IMR-90 (cell line): Measurements from ENCODE around the gene DHX34. TPM values are rescaled to one million over a fixed set of nuclear protein-coding genes. Genes with fewer than 3 reads are reported as not detected.

ENCODE experiments used
- CEBPB ChIP-seq: IDR thresholded peaks from 2 replicates; pipeline ENCODE4 v1.6.1; 2012; ENCODE audit warnings: low read depth, low read length, improper control_type of control experiment
- CHD1 ChIP-seq: IDR thresholded peaks from 2 replicates; pipeline ENCODE4 v1.6.1; 2012; ENCODE audit warnings: low read depth, low read length, improper control_type of control experiment
- FOS ChIP-seq: fragments of 150-350 bp; IDR thresholded peaks from 2 replicates; pipeline ENCODE4 v1.6.1; 2016; ENCODE audit warnings: low read depth, low read length
- MAZ ChIP-seq: IDR thresholded peaks from 2 replicates; pipeline ENCODE4 v1.6.1; 2012; ENCODE audit warnings: low read depth, mild to moderate bottlenecking, low read length, improper control_type of control experiment, moderate library complexity, borderline replicate concordance
- POLR2A ChIP-seq: IDR thresholded peaks from 2 replicates; pipeline ENCODE4 v1.6.1; 2012; ENCODE audit warnings: mild to moderate bottlenecking, low read depth, low read length
- USF2 ChIP-seq: fragments of 150-350 bp; IDR thresholded peaks from 2 replicates; pipeline ENCODE4 v1.6.1; 2017; ENCODE audit warnings: mild to moderate bottlenecking, antibody characterized with exemption, low read length, low read depth
- polyA plus RNA-seq, 3 experiments: library from polyadenylated mRNA; depleted of rRNA; stranded (reverse); fragments of >200 nt; gene quantifications; 2 replicates each; pipeline ENCODE4 v1.2.3, GENCODE V29; 2012; ENCODE audit warnings: low replicate concordance in 1 of 3
- total RNA-seq: library from RNA; depleted of rRNA; stranded (reverse); fragments of >200 nt; gene quantifications from 2 replicates; pipeline ENCODE4 v1.2.3, GENCODE V29; 2012

DHX34 gene
- total and polyA plus RNA-seq, 2 of the 4 experiments (the other 2 are of a cell fraction): 4.5 to 13.7 TPM

DNA sequence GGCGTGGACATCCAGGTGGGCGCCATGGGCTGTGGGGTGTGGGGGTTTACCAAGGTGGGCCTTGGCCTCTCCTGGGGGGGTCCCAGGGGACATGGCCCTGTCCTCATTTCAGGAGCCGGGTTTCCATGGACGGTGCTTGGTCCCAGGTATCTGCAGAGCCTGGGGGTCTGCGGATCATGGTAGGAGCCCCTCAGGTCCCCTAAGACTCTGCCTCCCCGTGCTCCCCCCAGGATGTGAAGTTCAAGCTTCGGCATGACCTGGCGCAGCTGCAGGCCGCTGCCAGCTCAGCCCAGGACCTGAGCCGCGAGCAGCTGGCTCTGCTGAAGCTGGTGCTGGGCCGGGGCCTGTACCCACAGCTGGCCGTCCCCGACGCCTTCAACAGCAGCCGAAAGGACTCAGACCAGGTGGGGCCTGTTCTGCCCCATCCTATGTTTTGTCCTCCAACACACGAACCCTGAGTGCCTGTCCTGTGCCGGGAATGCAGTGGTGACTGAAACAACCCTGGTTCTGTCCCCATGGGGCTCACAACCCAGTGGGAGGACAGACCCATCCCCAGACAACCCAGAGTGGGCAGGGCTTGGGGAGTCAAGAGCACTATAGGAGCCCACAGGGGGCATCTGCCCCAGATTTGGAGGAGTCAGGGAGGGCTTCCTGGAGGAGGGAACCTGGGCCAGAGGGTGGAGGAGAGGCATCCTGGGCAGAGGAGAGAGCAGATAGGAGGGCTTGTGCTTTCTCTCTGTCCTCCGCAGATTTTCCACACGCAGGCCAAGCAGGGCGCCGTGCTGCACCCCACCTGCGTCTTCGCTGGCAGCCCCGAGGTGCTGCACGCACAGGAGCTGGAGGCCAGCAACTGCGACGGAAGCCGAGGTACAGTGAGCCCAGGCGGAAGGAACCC is 26.8 kb downstream of the DHX34 start (continued):
- TF ChIP-seq USF2: no peak
- no peak for TF ChIP-seq POLR2A
- no peak for TF ChIP-seq CHD1
- TF ChIP-seq MAZ: no peak
- no peak for TF ChIP-seq CEBPB
- no peak for TF ChIP-seq FOS
